Measurements from ENCODE around the gene ZNF658.
A peak's percentile ranks its signal among the peaks of the same experiment; 100 is the strongest.
"Not testable (repeated sequence)": the region's sequence is repeated elsewhere in the genome, so short reads cannot be mapped to it uniquely, and the experiment has no call there.

ZNF658 gene

DNA sequence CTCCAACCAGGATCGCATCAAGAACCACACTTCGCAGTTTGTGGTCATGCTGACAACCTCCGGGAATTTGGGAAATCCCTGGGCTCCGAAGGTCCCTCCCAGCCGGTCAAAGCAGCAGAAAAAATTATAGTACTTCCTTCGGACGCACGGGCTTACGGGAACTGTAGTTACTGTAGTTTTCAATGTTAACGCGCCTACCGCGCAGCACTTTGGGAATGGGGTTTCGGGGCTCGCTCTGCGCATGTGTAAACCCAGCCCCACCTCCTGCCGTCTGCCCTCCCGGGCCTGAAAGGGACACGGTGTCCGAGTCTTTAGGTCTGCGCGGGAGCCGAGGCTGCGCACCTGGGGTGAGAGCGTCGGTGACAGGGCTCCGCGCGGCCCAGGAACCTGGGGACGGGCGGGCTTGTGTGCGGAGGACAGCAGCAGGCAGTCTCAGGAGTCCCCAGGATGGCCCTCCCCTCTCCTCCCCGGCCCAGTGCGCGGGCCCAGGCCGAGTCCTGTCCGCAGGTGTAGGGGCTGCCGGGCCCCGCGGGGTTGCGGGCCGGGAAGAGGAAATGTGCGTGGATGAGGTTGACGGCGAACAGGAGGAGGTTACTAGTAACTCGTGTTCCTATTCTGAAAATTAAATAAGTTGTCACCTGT lies at the start of gene ZNF658:
TSS of gene ZNF658 (plus strand) at position 236 of the 642 bp plus-strand sequence. CDS start 2,837 bp downstream, outside the sequence.
- DNase-seq (ENCODE audit: low read depth): peak; percentile 73
- peak within 1 kb of the TSS; percentile 56 for H3K4me3 ChIP-seq (ENCODE audit: low read depth, low read length)

DNA sequence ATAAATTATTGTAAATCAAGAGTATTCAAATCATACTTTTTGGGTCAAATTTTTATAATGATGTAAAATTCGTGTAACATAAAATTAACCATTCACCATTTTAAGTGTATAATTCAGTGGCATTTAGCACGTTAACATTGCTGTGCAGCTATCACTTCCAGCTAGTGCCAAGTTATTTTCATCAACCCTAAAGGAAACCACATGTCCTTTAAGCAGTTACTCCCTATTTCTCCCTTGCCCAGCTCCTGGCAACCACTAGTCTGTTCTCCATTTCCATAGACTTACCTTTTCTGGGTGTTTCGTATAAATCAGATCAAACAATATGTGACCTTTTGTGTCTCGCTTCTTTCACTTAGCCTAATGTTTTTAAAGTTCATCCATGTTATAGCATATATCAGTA lies 38.8 kb upstream of the ZNF658 start:
- H3K4me3 ChIP-seq (ENCODE audit: low read depth, low read length); DNase-seq (ENCODE audit: low read depth): not testable (repeated sequence)

DNA sequence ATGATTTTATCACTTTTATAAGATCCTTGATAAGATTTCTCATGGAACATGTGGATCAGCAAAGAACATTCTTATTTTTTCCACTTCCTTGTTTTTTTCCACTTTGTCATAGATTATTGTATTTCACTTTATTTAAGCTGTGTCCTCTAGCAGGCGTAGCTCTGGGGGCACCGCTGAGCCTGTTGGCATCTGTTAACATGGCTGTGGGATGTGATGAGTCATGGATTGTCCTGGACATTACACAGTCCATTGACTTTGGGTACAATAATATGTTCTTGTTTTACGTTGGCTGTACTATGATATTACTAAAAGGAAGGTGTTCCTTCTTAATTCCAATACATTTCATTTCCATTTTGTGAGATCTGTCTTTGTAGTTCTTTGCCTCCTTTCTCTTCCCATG lies 31.9 kb upstream of the ZNF658 start:
- not testable (repeated sequence) for DNase-seq (ENCODE audit: low read depth); H3K4me3 ChIP-seq (ENCODE audit: low read depth, low read length)

DNA sequence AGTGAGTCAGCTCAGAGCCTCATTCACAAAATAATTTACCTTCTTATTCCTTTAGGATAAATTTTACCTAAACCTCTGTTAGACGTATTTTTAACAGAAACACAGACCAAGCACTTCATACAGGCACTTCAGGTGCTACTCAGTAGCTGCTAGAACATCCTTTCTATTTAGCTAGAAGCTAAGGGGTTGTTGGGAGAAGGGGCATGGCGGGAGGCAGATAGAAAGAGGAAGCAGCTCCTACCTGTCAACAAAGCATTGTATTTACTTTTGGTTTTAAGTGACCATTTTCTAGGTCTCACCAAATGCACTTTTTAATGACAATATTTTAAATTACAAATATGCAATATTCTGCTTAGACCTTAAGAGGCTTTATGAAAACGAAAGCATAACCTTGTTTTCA lies 19.9 kb upstream of the ZNF658 start:
- DNase-seq (ENCODE audit: low read depth); H3K4me3 ChIP-seq (ENCODE audit: low read depth, low read length): not testable (repeated sequence)

DNA sequence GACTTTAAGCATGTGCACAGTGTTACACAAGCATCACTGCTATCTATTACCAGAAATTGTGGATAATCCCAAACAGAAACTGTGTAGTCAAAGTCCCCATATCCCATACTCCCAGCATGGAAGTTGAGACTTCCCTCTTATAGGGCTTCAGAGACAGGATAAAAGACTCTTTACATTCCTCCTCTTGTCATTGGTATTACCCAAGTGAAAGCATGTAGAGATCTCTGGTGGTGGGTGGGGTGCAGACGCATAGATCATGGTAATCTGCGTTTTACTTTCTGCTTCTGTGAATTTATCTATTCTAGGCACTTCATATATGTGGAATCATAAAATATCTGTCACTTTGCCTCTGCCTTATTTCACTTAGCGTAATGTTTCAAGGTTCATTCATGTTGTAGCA lies 18.7 kb upstream of the ZNF658 start:
- not testable (repeated sequence) for DNase-seq (ENCODE audit: low read depth); H3K4me3 ChIP-seq (ENCODE audit: low read depth, low read length)

DNA sequence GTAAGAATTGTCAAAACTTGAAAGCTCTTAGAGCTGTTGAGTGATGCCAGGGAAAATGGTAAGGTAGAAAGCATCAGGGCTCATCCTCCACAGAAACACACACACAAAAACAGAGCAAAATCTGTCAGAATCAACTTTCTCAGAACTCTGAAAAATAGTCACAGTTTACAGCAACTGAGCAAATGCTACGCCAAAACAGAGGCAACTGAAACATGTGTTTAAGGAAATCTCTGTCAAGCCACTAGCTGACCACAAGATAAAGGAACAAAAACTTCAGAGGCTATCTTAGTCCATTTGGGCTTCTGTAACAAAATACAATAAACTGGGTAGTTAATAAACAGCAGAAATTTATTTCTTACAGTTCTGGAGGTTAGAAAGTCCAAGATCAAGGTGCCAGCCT lies 10.2 kb upstream of the ZNF658 start:
- DNase-seq (ENCODE audit: low read depth); H3K4me3 ChIP-seq (ENCODE audit: low read depth, low read length): not testable (repeated sequence)

DNA sequence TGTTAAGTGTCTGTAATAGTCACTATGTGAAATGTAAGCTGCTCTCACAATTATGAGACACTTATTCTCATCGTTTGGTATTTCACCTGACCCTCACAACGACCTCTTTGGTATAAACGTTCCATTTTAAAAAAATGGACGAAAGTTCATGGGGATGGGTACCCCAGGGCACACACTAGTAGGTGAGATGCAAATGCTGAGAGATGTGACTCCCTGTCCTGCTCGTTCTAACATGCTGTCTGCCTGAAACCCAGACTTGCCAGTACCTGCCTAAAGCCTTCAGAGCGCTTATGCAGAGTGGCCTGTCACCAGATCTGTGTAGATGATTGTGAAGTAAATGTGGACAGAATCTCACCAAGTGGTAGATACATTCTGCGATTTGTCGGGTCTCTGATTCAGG lies 616 bp downstream of the ZNF658 start:
- peak overlapping the region; percentile 56 for H3K4me3 ChIP-seq (ENCODE audit: low read depth, low read length)

DNA sequence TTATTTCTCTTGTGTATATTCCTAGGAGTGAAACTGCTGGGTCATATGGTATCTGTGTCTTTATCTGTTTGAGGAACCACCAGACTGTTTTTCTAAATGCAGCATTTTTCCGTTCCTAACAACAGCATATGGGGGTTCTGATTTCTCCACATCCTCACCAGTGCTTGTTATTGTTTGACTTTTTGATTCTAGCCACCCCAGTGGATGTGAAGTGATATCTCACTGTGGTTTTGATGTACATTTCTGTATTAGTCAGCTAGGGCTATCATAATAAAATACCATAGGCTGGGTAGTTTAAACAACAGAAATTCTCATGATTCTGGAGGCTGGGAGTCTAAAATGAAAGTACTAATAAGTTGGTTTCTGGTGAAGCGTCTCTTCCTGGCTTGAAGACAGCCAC lies 9.0 kb downstream of the ZNF658 start:
- not testable (repeated sequence) for DNase-seq (ENCODE audit: low read depth); H3K4me3 ChIP-seq (ENCODE audit: low read depth, low read length)

More for the DNA sequence above, 616 bp downstream of the ZNF658 start:
- not testable (repeated sequence) for DNase-seq (ENCODE audit: low read depth)

DNA sequence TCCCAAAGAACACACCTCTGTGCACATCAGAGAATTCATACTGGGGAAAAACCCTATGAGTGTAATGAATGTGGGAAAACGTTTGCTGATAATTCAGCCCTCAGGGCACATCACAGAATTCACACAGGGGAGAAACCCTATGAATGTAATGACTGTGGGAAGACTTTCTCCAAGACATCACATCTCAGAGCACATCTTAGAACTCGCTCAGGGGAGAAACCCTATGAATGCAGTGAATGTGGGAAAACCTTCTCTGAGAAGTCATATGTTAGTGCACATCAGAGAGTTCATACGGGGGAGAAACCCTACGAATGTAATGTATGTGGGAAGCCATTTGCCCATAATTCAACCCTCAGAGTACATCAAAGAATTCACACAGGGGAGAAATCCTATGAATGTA lies 19.5 kb downstream of the ZNF658 start:
- H3K4me3 ChIP-seq (ENCODE audit: low read depth, low read length); DNase-seq (ENCODE audit: low read depth): not testable (repeated sequence)

DNA sequence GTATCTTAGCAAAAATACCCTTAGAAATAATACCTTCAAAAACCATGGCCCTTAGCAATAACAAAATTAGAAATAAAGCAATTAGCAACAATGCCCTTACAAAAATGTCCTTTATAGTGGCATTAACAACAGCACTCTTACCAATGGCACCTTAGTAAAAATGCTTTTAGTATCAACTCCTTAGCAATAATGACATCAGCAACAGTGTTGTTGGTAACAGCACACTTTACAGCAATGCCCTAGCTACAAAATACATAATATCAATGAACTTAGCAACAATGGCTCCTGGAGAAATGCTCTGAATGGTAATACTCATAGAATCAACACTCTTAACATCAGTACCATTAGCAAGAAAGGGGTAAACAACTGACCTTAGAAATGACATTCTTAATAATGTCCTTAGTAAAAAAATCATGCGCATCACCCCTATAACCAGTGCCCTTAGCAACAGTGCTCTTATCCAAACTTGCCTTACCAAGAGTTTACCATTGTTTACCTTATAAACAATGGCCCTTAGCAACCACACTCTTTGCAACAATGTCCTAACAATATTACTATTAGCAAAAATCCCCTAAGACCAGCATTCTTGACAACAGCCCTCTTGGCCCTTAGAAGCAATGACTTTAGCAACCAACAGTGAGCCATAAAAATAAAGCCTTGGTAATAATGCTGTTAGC lies 35.8 kb downstream of the ZNF658 start:
- DNase-seq (ENCODE audit: low read depth): not testable (repeated sequence)

DNA sequence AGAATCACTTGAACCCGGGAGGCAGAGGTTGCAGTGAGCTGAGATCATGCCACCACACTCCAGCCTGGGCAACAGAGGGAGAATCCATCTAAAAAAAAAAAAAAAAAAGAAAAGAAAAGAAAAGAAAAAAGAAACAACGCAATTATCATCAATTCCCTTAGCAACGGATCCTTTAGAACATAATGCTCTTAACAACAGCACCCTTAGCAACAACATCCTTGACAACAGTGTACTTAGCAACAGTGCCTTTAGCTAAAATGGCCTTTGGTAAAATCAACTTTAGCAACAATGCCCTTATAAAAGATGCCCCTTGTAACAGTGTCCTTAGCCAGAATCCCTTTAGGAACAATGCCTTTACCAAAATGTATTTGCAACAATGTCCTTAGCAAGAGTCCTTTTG lies 37.1 kb downstream of the ZNF658 start:
- not testable (repeated sequence) for DNase-seq (ENCODE audit: low read depth); H3K4me3 ChIP-seq (ENCODE audit: low read depth, low read length)

More for the DNA sequence above, 35.8 kb downstream of the ZNF658 start:
- not testable (repeated sequence) for H3K4me3 ChIP-seq (ENCODE audit: low read depth, low read length)

DNA sequence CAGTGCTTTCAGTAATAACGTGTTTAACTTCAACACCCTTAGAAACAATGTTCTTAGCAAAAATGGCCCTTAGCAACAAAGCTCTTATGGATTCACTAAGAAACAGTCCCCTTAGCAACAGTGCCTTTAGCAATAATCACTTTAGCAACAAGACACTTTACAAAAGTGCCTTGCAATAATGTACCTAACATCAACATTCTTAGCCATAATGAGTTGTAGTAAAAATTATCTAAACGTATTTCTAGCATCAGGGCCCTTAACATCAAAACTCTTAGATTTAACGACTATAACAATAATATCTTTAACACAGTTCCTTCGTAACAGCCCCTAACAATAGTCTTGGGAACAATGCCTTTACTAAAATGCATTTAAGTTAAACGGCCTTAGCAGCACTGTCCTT lies 37.8 kb downstream of the ZNF658 start:
- not testable (repeated sequence) for H3K4me3 ChIP-seq (ENCODE audit: low read depth, low read length); DNase-seq (ENCODE audit: low read depth)

DNA sequence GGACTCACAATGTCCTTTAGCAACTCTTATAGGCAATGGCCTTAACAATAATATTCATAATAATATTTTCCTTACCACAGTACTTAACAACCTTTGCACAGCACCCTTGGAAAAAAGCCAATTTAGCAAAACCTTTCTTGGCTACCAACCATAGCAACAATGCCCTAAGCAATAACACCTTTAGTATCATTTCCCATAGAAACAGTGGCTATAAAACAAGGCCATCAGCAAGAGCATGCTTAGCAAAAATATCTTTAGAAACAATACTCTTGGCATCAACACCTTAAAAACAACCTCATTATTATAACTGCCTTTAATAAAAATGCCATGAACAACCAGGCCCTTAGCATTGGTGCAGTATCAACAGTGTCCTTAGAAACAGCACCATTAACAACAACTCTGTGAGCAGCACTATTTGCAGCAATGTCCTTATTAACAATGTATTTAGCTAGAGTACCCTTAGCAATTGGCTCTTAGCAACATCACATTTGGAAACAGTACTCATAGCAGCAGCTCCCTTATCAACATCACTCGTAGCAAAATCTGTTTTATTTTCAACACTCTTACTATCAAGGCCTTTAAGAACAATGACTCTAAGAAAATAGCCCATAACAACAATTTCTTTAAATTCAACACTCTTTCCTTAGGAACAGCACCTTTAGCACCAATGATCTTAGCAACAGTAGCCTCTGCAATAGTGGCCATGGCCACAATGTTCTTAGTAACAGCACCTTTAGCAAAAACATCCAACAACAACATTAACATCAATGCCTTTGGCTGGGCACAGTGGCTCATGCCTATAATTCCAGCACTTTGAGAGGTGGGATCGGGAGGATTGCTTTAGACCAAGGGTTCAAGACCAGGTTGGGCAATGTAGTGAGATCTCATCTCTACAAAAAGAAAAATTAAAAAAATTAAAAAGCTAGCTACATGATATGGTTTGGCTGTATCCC lies 39.6 kb downstream of the ZNF658 start:
- not testable (repeated sequence) for DNase-seq (ENCODE audit: low read depth); H3K4me3 ChIP-seq (ENCODE audit: low read depth, low read length)

DNA sequence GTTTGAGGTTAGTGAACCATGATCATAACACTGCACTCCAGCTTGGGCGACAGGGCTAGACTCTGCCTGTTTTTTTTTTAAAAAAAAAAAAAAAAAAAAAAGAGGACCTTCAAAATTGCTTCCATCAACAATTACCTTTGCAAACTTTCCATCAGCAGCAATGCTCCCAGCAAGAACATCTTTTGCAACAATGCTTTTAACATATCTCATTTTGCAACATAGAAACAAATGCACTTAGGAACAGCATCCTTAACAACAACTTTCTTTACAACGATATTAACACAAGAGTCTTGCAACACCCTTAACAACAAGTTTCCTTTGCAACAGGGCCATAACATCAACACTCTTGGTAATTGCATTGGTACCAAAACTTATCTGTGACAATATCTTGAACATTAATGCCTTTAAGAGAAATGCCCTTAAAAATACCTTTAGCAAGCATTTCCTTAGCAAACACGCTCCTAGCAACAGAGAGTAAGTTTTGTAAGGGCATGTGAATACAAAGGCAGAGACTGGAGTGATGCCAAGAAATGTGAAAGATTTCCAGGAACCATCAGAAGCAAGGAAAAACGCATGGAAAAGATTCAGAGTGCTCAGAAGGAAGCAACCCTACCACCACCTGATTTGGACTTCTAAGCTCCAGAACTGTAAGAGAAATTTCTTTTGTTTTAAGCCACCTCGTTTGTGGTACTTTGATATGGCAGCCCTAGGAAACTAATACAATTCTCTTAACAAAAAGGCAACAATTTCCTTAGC lies 42.1 kb downstream of the ZNF658 start:
- not testable (repeated sequence) for DNase-seq (ENCODE audit: low read depth); H3K4me3 ChIP-seq (ENCODE audit: low read depth, low read length)

DNA sequence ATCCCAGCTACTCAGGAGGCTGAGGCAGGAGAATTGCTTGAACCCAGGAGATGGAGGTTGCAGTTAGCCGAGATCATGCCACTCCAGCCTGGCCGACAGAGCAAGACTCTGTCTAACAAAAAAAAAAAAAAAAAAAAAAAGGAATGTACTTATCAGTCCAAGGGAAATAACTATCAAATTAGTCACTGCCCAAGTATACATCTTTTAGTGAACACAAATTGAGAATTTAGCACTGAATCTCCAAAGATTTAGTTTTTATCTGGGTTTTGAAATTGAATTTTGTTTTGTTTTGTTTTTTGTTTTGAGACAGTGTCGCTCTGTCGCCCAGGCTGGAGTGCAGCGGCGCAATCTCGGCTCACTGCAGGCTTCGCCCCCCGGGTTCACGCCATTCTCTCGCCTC lies 52.1 kb downstream of the ZNF658 start:
- DNase-seq (ENCODE audit: low read depth); H3K4me3 ChIP-seq (ENCODE audit: low read depth, low read length): not testable (repeated sequence)

Measured in LNCaP clone FGC (cell line).